Endothelial cell of umbilical vein (primary cell): ENCODE measurements around the gene TNPO3.

Experiments used
- EZH2 ChIP-seq: IDR thresholded peaks from 2 replicates; pipeline ENCODE4 v1.6.1; 2012; ENCODE audit warnings: borderline replicate concordance, low read depth, mild to moderate bottlenecking, moderate library complexity, low read length, inconsistent platforms; ENCODE audit not compliant: severe bottlenecking
- JUN ChIP-seq: IDR thresholded peaks from 2 replicates; pipeline ENCODE4 v1.6.1; 2011; ENCODE audit warnings: borderline replicate concordance, low read depth; ENCODE audit not compliant: insufficient read length, insufficient read depth
- MYC ChIP-seq: IDR thresholded peaks from one replicate; pipeline ENCODE4 v1.6.1; 2011; ENCODE audit warnings: mild to moderate bottlenecking, low read depth, low read length
- POLR2A ChIP-seq: IDR thresholded peaks from 2 replicates; pipeline ENCODE4 v1.6.1; 2012; ENCODE audit warnings: low read depth, mild to moderate bottlenecking, control low read depth, low read length
- POLR2AphosphoS5 ChIP-seq: IDR thresholded peaks from 2 replicates; pipeline ENCODE4 v1.6.1; 2012; ENCODE audit warnings: low read depth, mild to moderate bottlenecking, control low read depth, low read length, moderate library complexity; ENCODE audit not compliant: insufficient read depth
- TF ChIP-seq, protein P1 (sequence below), 2 donors: IDR thresholded peaks; 1 replicate in 1 of 2; 2 replicates in 1 of 2; pipeline ENCODE4 v1.5.1; 2011; ENCODE audit warnings: low read length in 2 of 2, mild to moderate bottlenecking in 2 of 2, moderate library complexity in 2 of 2, control low read depth in 1 of 2, inconsistent platforms in 1 of 2, low read depth in 1 of 2; ENCODE audit not compliant: insufficient read depth in 1 of 2; ENCODE audit errors: extremely low read depth in 1 of 2

DNA sequence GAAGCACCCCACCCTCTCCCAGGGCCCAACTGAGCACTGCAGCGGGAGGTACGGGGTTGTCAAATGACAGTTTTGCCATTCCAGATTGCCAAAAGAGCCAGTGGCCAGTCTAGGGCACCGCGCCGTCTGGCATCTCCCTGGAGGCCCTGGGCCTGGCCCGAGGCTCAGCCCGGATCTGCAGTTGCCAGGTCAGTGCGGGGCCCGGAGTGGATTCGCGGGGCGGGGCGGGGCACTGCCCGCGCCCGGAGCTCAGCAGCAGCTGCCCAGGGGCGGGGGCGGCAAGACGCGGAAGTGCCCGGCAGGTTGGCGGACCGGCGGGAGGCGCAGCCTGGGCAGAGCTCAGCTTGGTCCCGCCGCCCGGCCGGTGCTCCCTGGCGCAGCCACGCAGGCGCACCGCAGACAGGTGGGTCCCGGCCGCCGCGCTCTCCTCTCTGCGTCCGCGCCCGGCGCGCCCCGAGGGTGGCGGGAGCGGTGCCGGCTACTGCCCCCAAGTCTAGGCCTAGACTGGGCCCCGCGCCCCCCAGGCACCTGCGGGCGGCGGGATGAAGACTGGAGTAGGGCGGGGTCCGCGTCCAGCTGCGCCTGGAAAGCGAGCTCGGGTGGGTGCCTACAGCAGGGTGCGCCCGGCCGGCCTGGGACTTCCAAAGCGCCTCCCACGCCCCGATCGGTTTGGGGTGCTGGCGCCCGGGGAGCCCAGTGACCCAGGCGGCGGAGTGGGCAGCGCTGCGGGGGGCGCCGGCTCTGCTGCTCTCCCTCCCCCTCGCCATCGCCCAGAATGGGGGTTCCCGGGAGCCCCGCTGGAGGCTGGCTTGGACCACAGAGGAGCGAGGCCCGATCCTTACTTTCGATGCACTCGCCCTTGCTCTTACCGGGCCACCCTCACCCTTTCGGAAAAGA is 117.0 kb downstream of the TNPO3 start, which contains the start of gene IRF5:
- TF ChIP-seq, protein P1, sequence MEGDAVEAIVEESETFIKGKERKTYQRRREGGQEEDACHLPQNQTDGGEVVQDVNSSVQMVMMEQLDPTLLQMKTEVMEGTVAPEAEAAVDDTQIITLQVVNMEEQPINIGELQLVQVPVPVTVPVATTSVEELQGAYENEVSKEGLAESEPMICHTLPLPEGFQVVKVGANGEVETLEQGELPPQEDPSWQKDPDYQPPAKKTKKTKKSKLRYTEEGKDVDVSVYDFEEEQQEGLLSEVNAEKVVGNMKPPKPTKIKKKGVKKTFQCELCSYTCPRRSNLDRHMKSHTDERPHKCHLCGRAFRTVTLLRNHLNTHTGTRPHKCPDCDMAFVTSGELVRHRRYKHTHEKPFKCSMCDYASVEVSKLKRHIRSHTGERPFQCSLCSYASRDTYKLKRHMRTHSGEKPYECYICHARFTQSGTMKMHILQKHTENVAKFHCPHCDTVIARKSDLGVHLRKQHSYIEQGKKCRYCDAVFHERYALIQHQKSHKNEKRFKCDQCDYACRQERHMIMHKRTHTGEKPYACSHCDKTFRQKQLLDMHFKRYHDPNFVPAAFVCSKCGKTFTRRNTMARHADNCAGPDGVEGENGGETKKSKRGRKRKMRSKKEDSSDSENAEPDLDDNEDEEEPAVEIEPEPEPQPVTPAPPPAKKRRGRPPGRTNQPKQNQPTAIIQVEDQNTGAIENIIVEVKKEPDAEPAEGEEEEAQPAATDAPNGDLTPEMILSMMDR (IDR thresholded peaks at IDR 0.05; ENCODE audit: extremely low read depth in 1 of 2, insufficient read depth in 1 of 2, low read depth in 1 of 2, low read length in 2 of 2), result no peak
- TF ChIP-seq POLR2A (no peak), JUN (no peak), EZH2 (no peak), POLR2AphosphoS5 (no peak), MYC (no peak)
